NCI-H1048 (cell line): ENCODE data around the gene PSMA8.
A peak's percentile ranks its signal among the peaks of the same experiment; 100 is the strongest.
"Not testable (repeated sequence)": the region's sequence is repeated elsewhere in the genome, so short reads cannot be mapped to it uniquely, and the experiment has no call there.

ENCODE experiments used
- DNase-seq: peaks from one replicate; lab custom pipeline; 2025; lab: John Stamatoyannopoulos, UW

The PSMA8 gene

GRCh38 chr18:26133652-26134051 is at the start of gene PSMA8:
TSS of gene PSMA8 (plus strand) at chr18:26133869. CDS start at chr18:26133966, 97 bp downstream.
- DNase-seq, result no peak

- DNase-seq, result no peak
Observed at GRCh38 chr18:26085056-26085455, 48.6 kb upstream of the PSMA8 start.

- DNase-seq, result no peak
Observed at GRCh38 chr18:26086959-26087358, 46.7 kb upstream of the PSMA8 start.

GRCh38 chr18:26088487-26088886 is 45.2 kb upstream of the PSMA8 start:
- no peak for DNase-seq

- no peak for DNase-seq
Observed at GRCh38 chr18:26089293-26090129, 44.2 kb upstream of the PSMA8 start.

- peak; percentile 89 for DNase-seq
Observed at GRCh38 chr18:26090130-26091046, 43.3 kb upstream of the PSMA8 start, which contains the start of gene SS18. TSS of gene SS18 (minus strand) at chr18:26090613. CDS start at chr18:26090569, 44 bp downstream.

GRCh38 chr18:26091047-26091630 is 42.5 kb upstream of the PSMA8 start:
- DNase-seq, result no peak

GRCh38 chr18:26096852-26097251 is 36.8 kb upstream of the PSMA8 start:
- no peak for DNase-seq

GRCh38 chr18:26097563-26097962 is 36.1 kb upstream of the PSMA8 start:
- DNase-seq, result no peak

GRCh38 chr18:26103579-26103978 is 30.1 kb upstream of the PSMA8 start:
- DNase-seq, result peak; percentile 3

GRCh38 chr18:26104035-26104434 is 29.6 kb upstream of the PSMA8 start:
- no peak for DNase-seq

GRCh38 chr18:26119246-26119645 is 14.4 kb upstream of the PSMA8 start:
- no peak for DNase-seq

GRCh38 chr18:26121476-26121875 is 12.2 kb upstream of the PSMA8 start:
- no peak for DNase-seq

GRCh38 chr18:26121994-26122393 is 11.7 kb upstream of the PSMA8 start:
- not testable (repeated sequence) for DNase-seq

GRCh38 chr18:26127786-26128185 is 5.9 kb upstream of the PSMA8 start:
- no peak for DNase-seq

GRCh38 chr18:26128192-26128591 is 5.5 kb upstream of the PSMA8 start:
- DNase-seq, result not testable (repeated sequence)

- no peak for DNase-seq
Observed at GRCh38 chr18:26134107-26134506, 438 bp downstream of the PSMA8 start.

- no peak for DNase-seq
Observed at GRCh38 chr18:26135548-26135947, 1.9 kb downstream of the PSMA8 start.

- DNase-seq, result no peak
Observed at GRCh38 chr18:26157326-26157725, 23.7 kb downstream of the PSMA8 start.

GRCh38 chr18:26159353-26159752 is 25.7 kb downstream of the PSMA8 start:
- no peak for DNase-seq

- DNase-seq, result no peak
Observed at GRCh38 chr18:26164571-26164970, 30.9 kb downstream of the PSMA8 start.

GRCh38 chr18:26167592-26167991 is 33.9 kb downstream of the PSMA8 start:
- DNase-seq, result not testable (repeated sequence)
